GM10248 (cell line): Measurements from ENCODE around the gene WHAMM.

Experiments used
- CTCF ChIA-PET: fragments of 300-600 bp; sonication (Branson Sonifier 250); formaldehyde crosslinking; extraction: SDS; loops from one replicate; lab custom pipeline; 2021; ENCODE audit warnings: antibody characterized with exemption; lab: Yijun Ruan, JAX
- POLR2A ChIA-PET: fragments of 350-650 bp; sonication (Branson Sonifier 250); formaldehyde crosslinking; extraction: SDS; loops from one replicate; lab custom pipeline; 2020; ENCODE audit warnings: antibody characterized with exemption; lab: Yijun Ruan, JAX
- DNase-seq: peaks from one replicate; pipeline ENCODE4 v3.0.0; 2012; ENCODE audit errors: extremely low spot score
- CTCF ChIP-seq: IDR thresholded peaks from 2 replicates; pipeline ENCODE4 v1.5.1; 2012; ENCODE audit warnings: mild to moderate bottlenecking, low read depth; ENCODE audit errors: extremely low read depth, missing control alignments, control extremely low read depth

WHAMM gene

GRCh38 chr15:82851306-82851850 is 42.0 kb downstream of the WHAMM start:
- ChIA-PET CTCF (interaction anchor here (0.9 to 5.8 kb wide), 7 partner anchors 10 to 150 kb away, joined by 3 to 60 read pairs (median 3); no protein-coding TSS in a partner anchor), POLR2A (no interaction called here)
- TF ChIP-seq CTCF: no peak
- no peak for DNase-seq

GRCh38 chr15:82851981-82852511 is 42.6 kb downstream of the WHAMM start:
- CTCF ChIA-PET: interaction anchor here (0.9 to 5.8 kb wide), 3 partner anchors 9 to 150 kb away, joined by 3 to 60 read pairs (median 20); no protein-coding TSS in a partner anchor
- POLR2A ChIA-PET: no interaction called here
- no peak for DNase-seq
- TF ChIP-seq CTCF: no peak

- DNase-seq: no peak
- no peak for TF ChIP-seq CTCF
- POLR2A ChIA-PET: no interaction called here
- CTCF ChIA-PET: interaction anchor here (5.8 kb wide), 1 partner anchor 149 kb away, joined by 60 read pairs; no protein-coding TSS in a partner anchor
These were observed 43.6 kb downstream of the WHAMM start for GRCh38 chr15:82852941-82853561.

GRCh38 chr15:82854554-82854953 is 45.1 kb downstream of the WHAMM start:
- no peak for TF ChIP-seq CTCF
- no peak for DNase-seq
- ChIA-PET CTCF (interaction anchor here (1.3 kb wide), 1 partner anchor 11 kb away, joined by 3 read pairs; no protein-coding TSS in a partner anchor), POLR2A (no interaction called here)

GRCh38 chr15:82855286-82856100 is 46.1 kb downstream of the WHAMM start:
- no peak for DNase-seq
- ChIA-PET CTCF (interaction anchor here (1.3 to 1.6 kb wide), 2 partner anchors 10 to 148 kb away, joined by 3 to 4 read pairs; no protein-coding TSS in a partner anchor), POLR2A (interaction anchor here (0.6 kb wide), 1 partner anchor 145 kb away, joined by 3 read pairs; no protein-coding TSS in a partner anchor)
- no peak for TF ChIP-seq CTCF
